ENCODE data around the gene ARFGAP1.

DNA sequence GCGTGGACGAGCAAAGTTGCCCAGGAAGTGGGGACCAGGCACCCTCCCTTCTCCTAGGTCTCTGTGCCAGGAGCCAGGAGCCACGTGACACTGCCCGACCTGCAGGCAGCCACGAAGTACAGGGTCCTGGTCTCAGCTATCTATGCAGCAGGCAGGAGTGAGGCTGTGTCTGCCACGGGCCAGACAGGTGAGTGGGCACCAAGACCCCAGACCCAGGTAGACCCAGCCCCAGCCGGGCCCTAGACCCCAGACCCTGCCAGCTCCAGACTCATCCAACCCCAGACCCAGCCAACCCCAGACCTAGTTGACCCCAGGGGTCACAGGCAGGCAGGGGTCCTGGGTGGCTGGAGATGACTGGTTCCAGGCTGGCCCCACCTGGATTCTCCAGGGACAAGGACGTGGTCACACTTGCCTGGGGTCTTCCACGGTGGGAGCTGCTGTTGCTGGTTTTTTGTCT is 41.4 kb downstream of the ARFGAP1 start:
- TF ChIP-seq, protein P1, sequence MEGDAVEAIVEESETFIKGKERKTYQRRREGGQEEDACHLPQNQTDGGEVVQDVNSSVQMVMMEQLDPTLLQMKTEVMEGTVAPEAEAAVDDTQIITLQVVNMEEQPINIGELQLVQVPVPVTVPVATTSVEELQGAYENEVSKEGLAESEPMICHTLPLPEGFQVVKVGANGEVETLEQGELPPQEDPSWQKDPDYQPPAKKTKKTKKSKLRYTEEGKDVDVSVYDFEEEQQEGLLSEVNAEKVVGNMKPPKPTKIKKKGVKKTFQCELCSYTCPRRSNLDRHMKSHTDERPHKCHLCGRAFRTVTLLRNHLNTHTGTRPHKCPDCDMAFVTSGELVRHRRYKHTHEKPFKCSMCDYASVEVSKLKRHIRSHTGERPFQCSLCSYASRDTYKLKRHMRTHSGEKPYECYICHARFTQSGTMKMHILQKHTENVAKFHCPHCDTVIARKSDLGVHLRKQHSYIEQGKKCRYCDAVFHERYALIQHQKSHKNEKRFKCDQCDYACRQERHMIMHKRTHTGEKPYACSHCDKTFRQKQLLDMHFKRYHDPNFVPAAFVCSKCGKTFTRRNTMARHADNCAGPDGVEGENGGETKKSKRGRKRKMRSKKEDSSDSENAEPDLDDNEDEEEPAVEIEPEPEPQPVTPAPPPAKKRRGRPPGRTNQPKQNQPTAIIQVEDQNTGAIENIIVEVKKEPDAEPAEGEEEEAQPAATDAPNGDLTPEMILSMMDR (IDR thresholded peaks at IDR 0.05; ENCODE audit: extremely low read depth in 1 of 2, insufficient read depth in 1 of 2, low read depth in 1 of 2, low read length in 2 of 2), result no peak
- TF ChIP-seq POLR2AphosphoS5 (IDR thresholded peaks at IDR 0.05; ENCODE audit: insufficient read depth, low read depth, low read length) (no peak), EZH2 (IDR thresholded peaks at IDR 0.05; ENCODE audit: borderline replicate concordance, low read depth, low read length, severe bottlenecking) (no peak), FOS (IDR thresholded peaks at IDR 0.05; ENCODE audit: borderline replicate concordance, insufficient read depth, low read length) (no peak), POLR2A (IDR thresholded peaks at IDR 0.05; ENCODE audit: low read depth, low read length) (no peak), MAX (IDR thresholded peaks at IDR 0.05; ENCODE audit: insufficient read depth, insufficient read length) (no peak), MYC (IDR thresholded peaks at IDR 0.05; ENCODE audit: low read depth, low read length) (no peak)
